GOT3 (cell line): ENCODE data around the gene AURKB.
"Not testable (repeated sequence)": the region's sequence is repeated elsewhere in the genome, so short reads cannot be mapped to it uniquely, and the experiment has no call there.

Source experiments
- DNase-seq: peaks from one replicate; lab custom pipeline; 2025; ENCODE audit warnings: mixed read lengths; lab: John Stamatoyannopoulos, UW

Gene AURKB

GRCh38 chr17:8209907-8210760 is at the start of gene AURKB:
AURKB (minus strand) TSS chr17:8210575; CDS start chr17:8210224, 351 bp downstream.
- peak; percentile 38 for DNase-seq

- DNase-seq = no peak
These were observed 47.4 kb upstream of the AURKB start for GRCh38 chr17:8257801-8258200.

GRCh38 chr17:8256691-8257090 is 46.3 kb upstream of the AURKB start:
- DNase-seq = no peak

GRCh38 chr17:8256291-8256690 is 45.9 kb upstream of the AURKB start:
- no peak for DNase-seq

- no peak for DNase-seq
These were observed 45.1 kb upstream of the AURKB start for GRCh38 chr17:8255499-8255898.

GRCh38 chr17:8254881-8255280 is 44.5 kb upstream of the AURKB start:
- DNase-seq = no peak

GRCh38 chr17:8253801-8254200 is 43.4 kb upstream of the AURKB start:
- no peak for DNase-seq

GRCh38 chr17:8251411-8251810 is 41.0 kb upstream of the AURKB start:
- DNase-seq = not testable (repeated sequence)

GRCh38 chr17:8249621-8250500 is 39.5 kb upstream of the AURKB start:
- DNase-seq = no peak

- DNase-seq = peak; percentile 80
These were observed 38.6 kb upstream of the AURKB start, which contains the start of gene PFAS for GRCh38 chr17:8248751-8249607. PFAS (plus strand) TSS chr17:8249289; CDS start chr17:8253938, 4,649 bp downstream.

- DNase-seq = no peak
These were observed 34.4 kb upstream of the AURKB start for GRCh38 chr17:8244768-8245167.

GRCh38 chr17:8243827-8244226 is 33.5 kb upstream of the AURKB start:
- no peak for DNase-seq

- DNase-seq = no peak
These were observed 27.5 kb upstream of the AURKB start for GRCh38 chr17:8237886-8238285.

GRCh38 chr17:8237175-8237574 is 26.8 kb upstream of the AURKB start:
- DNase-seq = no peak

- no peak for DNase-seq
These were observed 25.3 kb upstream of the AURKB start for GRCh38 chr17:8235676-8236075.

GRCh38 chr17:8234361-8235270 is 24.2 kb upstream of the AURKB start:
- no peak for DNase-seq

- DNase-seq = no peak
These were observed 21.3 kb upstream of the AURKB start for GRCh38 chr17:8231701-8232100.

GRCh38 chr17:8227238-8227581 is 16.8 kb upstream of the AURKB start:
- DNase-seq = no peak

GRCh38 chr17:8226536-8227237 is 16.3 kb upstream of the AURKB start:
- DNase-seq = peak; percentile 74
